ENCODE data around the gene RAB26. TPM values are rescaled to one million over a fixed set of nuclear protein-coding genes. Genes with fewer than 3 reads are reported as not detected.
"Not testable (repeated sequence)": the region's sequence is repeated elsewhere in the genome, so short reads cannot be mapped to it uniquely, and the experiment has no call there.

Gene RAB26
- 17.0 TPM for polyA plus RNA-seq (2012; ENCODE audit: insufficient read depth, insufficient read length)

GRCh38 chr16:2147981-2148671 is at the start of gene RAB26:
TSS of gene RAB26 (plus strand) at chr16:2148625. CDS start at chr16:2148784, 159 bp downstream.
- no peak for DNase-seq (ENCODE audit: low read depth, low spot score)
- peak within 1 kb of the TSS; percentile 56 for H3K4me3 ChIP-seq (ENCODE audit: low read length)

GRCh38 chr16:2101581-2101980 is 46.8 kb upstream of the RAB26 start:
- not testable (repeated sequence) for H3K4me3 ChIP-seq (ENCODE audit: low read length); DNase-seq (ENCODE audit: low read depth, low spot score)

- no peak for DNase-seq (ENCODE audit: low read depth, low spot score)
These were observed 46.0 kb upstream of the RAB26 start for GRCh38 chr16:2102471-2102870.

GRCh38 chr16:2104464-2104863 is 44.0 kb upstream of the RAB26 start:
- not testable (repeated sequence) for H3K4me3 ChIP-seq (ENCODE audit: low read length); DNase-seq (ENCODE audit: low read depth, low spot score)

More at GRCh38 chr16:2102471-2102870, 46.0 kb upstream of the RAB26 start:
- H3K4me3 ChIP-seq (ENCODE audit: low read length): no peak overlapping the region

- DNase-seq (ENCODE audit: low read depth, low spot score); H3K4me3 ChIP-seq (ENCODE audit: low read length): not testable (repeated sequence)
These were observed 43.1 kb upstream of the RAB26 start for GRCh38 chr16:2105291-2105690.

GRCh38 chr16:2105769-2106168 is 42.7 kb upstream of the RAB26 start:
- not testable (repeated sequence) for DNase-seq (ENCODE audit: low read depth, low spot score); H3K4me3 ChIP-seq (ENCODE audit: low read length)

- DNase-seq (ENCODE audit: low read depth, low spot score): not testable (repeated sequence)
These were observed 42.2 kb upstream of the RAB26 start for GRCh38 chr16:2106211-2106610.

GRCh38 chr16:2107121-2107790 is 41.2 kb upstream of the RAB26 start:
- H3K4me3 ChIP-seq (ENCODE audit: low read length); DNase-seq (ENCODE audit: low read depth, low spot score): not testable (repeated sequence)

More at GRCh38 chr16:2106211-2106610, 42.2 kb upstream of the RAB26 start:
- not testable (repeated sequence) for H3K4me3 ChIP-seq (ENCODE audit: low read length)

GRCh38 chr16:2107791-2108125 is 40.7 kb upstream of the RAB26 start:
- DNase-seq (ENCODE audit: low read depth, low spot score); H3K4me3 ChIP-seq (ENCODE audit: low read length): not testable (repeated sequence)

- not testable (repeated sequence) for DNase-seq (ENCODE audit: low read depth, low spot score); H3K4me3 ChIP-seq (ENCODE audit: low read length)
These were observed 39.8 kb upstream of the RAB26 start for GRCh38 chr16:2108446-2109270.

- not testable (repeated sequence) for H3K4me3 ChIP-seq (ENCODE audit: low read length)
These were observed 39.2 kb upstream of the RAB26 start for GRCh38 chr16:2109271-2109580.

GRCh38 chr16:2109872-2110271 is 38.6 kb upstream of the RAB26 start:
- not testable (repeated sequence) for H3K4me3 ChIP-seq (ENCODE audit: low read length); DNase-seq (ENCODE audit: low read depth, low spot score)

More at GRCh38 chr16:2109271-2109580, 39.2 kb upstream of the RAB26 start:
- DNase-seq (ENCODE audit: low read depth, low spot score): not testable (repeated sequence)

- not testable (repeated sequence) for DNase-seq (ENCODE audit: low read depth, low spot score); H3K4me3 ChIP-seq (ENCODE audit: low read length)
These were observed 38.0 kb upstream of the RAB26 start for GRCh38 chr16:2110332-2111008.

GRCh38 chr16:2111009-2111353 is 37.4 kb upstream of the RAB26 start:
- not testable (repeated sequence) for DNase-seq (ENCODE audit: low read depth, low spot score)

GRCh38 chr16:2111412-2112335 is 36.8 kb upstream of the RAB26 start:
- not testable (repeated sequence) for H3K4me3 ChIP-seq (ENCODE audit: low read length); DNase-seq (ENCODE audit: low read depth, low spot score)

More at GRCh38 chr16:2111009-2111353, 37.4 kb upstream of the RAB26 start:
- H3K4me3 ChIP-seq (ENCODE audit: low read length): not testable (repeated sequence)

GRCh38 chr16:2112539-2113106 is 35.8 kb upstream of the RAB26 start:
- DNase-seq (ENCODE audit: low read depth, low spot score); H3K4me3 ChIP-seq (ENCODE audit: low read length): not testable (repeated sequence)

GRCh38 chr16:2114225-2114624 is 34.2 kb upstream of the RAB26 start:
- not testable (repeated sequence) for DNase-seq (ENCODE audit: low read depth, low spot score); H3K4me3 ChIP-seq (ENCODE audit: low read length)
